GM18511 (cell line): ENCODE data around the gene ZMIZ1.

Experiments
- ATAC-seq: cut with Tn5 transposase; IDR thresholded peaks from one replicate; pipeline ENCODE4 v1.9.1; 2021; ENCODE audit warnings: mild to moderate bottlenecking, moderate library complexity; ENCODE audit not compliant: unreplicated experiment

ZMIZ1 gene

GRCh38 chr10:79061441-79062315, 7.1 kb upstream of the ZMIZ1 start:
- no peak for ATAC-seq

GRCh38 chr10:79063071-79063491, 5.7 kb upstream of the ZMIZ1 start:
- ATAC-seq = no peak

GRCh38 chr10:79063661-79064492, 4.9 kb upstream of the ZMIZ1 start:
- no peak for ATAC-seq

- ATAC-seq = no peak
Measured at GRCh38 chr10:79065091-79065551, 3.6 kb upstream of the ZMIZ1 start.

GRCh38 chr10:79065853-79066252, 2.9 kb upstream of the ZMIZ1 start:
- ATAC-seq = no peak

GRCh38 chr10:79066411-79067240, 2.1 kb upstream of the ZMIZ1 start:
- no peak for ATAC-seq

- ATAC-seq = no peak
Measured at GRCh38 chr10:79067241-79068202, 1.2 kb upstream of the ZMIZ1 start.

- ATAC-seq = peak; percentile 2
Measured at GRCh38 chr10:79068203-79068561, 584 bp upstream of the ZMIZ1 start.

GRCh38 chr10:79069325-79070080, 737 bp downstream of the ZMIZ1 start:
- ATAC-seq = peak; percentile 23

- no peak for ATAC-seq
Measured at GRCh38 chr10:79070081-79070605, 1.4 kb downstream of the ZMIZ1 start.

GRCh38 chr10:79070606-79071395, 2.0 kb downstream of the ZMIZ1 start:
- ATAC-seq = no peak

- ATAC-seq = no peak
Measured at GRCh38 chr10:79071396-79071923, 2.7 kb downstream of the ZMIZ1 start.

- ATAC-seq = no peak
Measured at GRCh38 chr10:79072041-79072441, 3.3 kb downstream of the ZMIZ1 start.

GRCh38 chr10:79072994-79073645, 4.4 kb downstream of the ZMIZ1 start:
- no peak for ATAC-seq

- ATAC-seq = no peak
Measured at GRCh38 chr10:79073784-79074432, 5.1 kb downstream of the ZMIZ1 start.

- ATAC-seq = no peak
Measured at GRCh38 chr10:79074732-79075131, 6.0 kb downstream of the ZMIZ1 start.

- no peak for ATAC-seq
Measured at GRCh38 chr10:79075418-79075817, 6.7 kb downstream of the ZMIZ1 start.
